GM12873 (cell line): ENCODE data around the gene ERVK3-1.

Source experiments
- CTCF ChIP-seq: IDR thresholded peaks from 2 replicates; pipeline ENCODE4 v1.5.1; 2012; ENCODE audit warnings: low read depth, mild to moderate bottlenecking, moderate library complexity, low read length, control low read depth; ENCODE audit not compliant: insufficient read depth; ENCODE audit errors: missing control alignments

Gene ERVK3-1

GRCh38 chr19:58291943-58292342 lies 13.2 kb upstream of the ERVK3-1 start:
- TF ChIP-seq CTCF = no peak

- no peak for TF ChIP-seq CTCF
These were observed 10.3 kb upstream of the ERVK3-1 start for GRCh38 chr19:58294743-58295374.

GRCh38 chr19:58296104-58296503 lies 9.1 kb upstream of the ERVK3-1 start:
- no peak for TF ChIP-seq CTCF

GRCh38 chr19:58300620-58301019 lies 4.6 kb upstream of the ERVK3-1 start:
- no peak for TF ChIP-seq CTCF

- no peak for TF ChIP-seq CTCF
These were observed 922 bp upstream of the ERVK3-1 start for GRCh38 chr19:58304255-58304654.

GRCh38 chr19:58304748-58305064 lies 471 bp upstream of the ERVK3-1 start:
- TF ChIP-seq CTCF = no peak

GRCh38 chr19:58305932-58306323 lies 751 bp downstream of the ERVK3-1 start:
- TF ChIP-seq CTCF = no peak
